ENCODE data around the gene IDH3A. TPM values are rescaled to one million over a fixed set of nuclear protein-coding genes. Genes with fewer than 3 reads are reported as not detected.
A peak's percentile ranks its signal among the peaks of the same experiment; 100 is the strongest.

Gene IDH3A
- total RNA-seq, 1 experiment from 2014 or later, result 66.1 TPM

DNA sequence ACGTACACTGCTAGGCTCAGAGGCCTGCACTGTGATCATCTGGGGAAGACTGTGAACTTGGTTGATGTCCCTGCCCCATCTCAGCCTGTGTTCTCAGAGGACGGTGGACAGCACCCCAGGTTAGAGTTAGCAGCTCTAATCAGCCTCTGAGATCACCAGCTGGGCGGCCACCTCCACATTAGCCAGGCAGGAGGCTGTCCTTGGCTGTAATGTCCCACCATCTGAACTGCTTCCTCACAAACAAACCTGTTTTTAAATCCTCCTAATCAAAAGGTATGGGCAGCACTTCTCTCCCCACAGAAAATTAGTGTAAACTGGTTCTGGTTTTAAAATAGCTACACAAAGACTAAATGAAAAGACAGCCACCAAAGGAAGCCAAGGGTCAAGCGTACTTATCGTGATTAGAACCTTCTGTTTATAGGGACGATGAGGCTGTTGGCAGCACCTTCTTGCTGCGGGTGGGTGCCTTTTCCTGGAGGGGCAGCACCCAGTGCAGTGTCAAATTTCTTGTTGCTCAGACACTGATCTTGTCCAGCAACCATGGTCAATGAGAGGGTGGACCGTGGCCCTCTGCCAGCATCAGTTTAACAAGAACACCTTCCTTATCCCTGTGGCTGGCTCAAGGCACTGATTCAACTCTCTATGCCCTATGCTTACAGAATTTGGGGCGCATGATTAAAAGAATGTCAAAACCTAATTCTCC, 60.6 kb downstream of the IDH3A start:
- no peak overlapping the region for H3K27ac ChIP-seq
- H3K36me3 ChIP-seq, result no peaks in the 10 kb centered on the region
- H3K4me3 ChIP-seq, result no peak overlapping the region
- H3K9me3 ChIP-seq (replicated peaks), result no peaks in the 10 kb centered on the region
- peak in 1 of 2 experiments; percentile 30 for DNase-seq
- peaks cover 68% of the 10 kb centered on the region for H3K4me1 ChIP-seq
- no peaks in the 10 kb centered on the region for H3K27me3 ChIP-seq

- DNase-seq, result peak in 1 of 2 experiments; percentile 20
- Histone ChIP-seq H3K27me3 (no peaks in the 10 kb centered on the region), H3K4me1 (peaks cover 64% of the 10 kb centered on the region), H3K4me3 (no peak overlapping the region), H3K27ac (0 out of 2 replicates have a peak overlapping the region, but pooled peaks have one; percentile 2), H3K36me3 (no peaks in the 10 kb centered on the region), H3K9me3 (replicated peaks) (no peaks in the 10 kb centered on the region)
Observed at GRCh38 chr15:78210349-78210717, 61.2 kb downstream of the IDH3A start.

DNA sequence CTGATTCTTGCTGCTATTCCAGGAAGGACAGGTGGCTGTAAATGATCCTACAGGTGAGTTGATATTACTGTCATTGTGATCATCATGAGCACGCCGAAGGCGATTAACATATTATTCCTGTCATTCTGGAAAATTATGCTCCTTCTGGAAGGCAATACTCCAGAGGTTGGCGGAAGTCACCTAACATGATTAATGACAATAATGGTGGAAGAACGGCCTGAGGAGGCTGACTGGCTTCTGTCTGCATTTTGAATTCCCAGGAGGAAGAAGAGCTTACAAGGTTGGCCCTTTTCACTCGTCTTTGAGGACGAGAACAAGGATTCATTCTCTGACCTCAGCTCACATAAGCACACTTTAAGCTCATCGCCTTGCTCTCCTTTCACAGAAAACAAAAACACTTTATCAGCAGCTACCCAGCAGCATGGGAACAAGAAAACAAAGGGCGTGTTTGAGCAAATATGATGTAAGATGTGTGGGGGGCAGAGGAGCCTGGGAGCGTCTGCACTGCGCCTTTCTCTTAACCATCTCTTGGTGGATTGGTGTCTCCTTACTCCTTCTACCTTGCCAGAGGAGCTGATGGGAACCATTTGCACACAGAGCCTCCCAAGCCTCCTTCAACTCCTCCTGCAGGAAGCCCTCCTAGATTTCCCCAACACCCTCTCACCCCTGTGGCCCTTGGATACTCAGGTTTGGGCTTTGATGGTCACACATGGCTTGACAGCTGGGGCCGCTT, 62.2 kb downstream of the IDH3A start:
- Histone ChIP-seq H3K4me3 (no peak overlapping the region), H3K4me1 (peaks cover 54% of the 10 kb centered on the region), H3K9me3 (replicated peaks) (no peaks in the 10 kb centered on the region), H3K27ac (peak overlapping the region; percentile 79; the same call in 1 of the 2 replicates), H3K36me3 (no peaks in the 10 kb centered on the region), H3K27me3 (no peaks in the 10 kb centered on the region)
- peak in 1 of 2 experiments; percentile 20 for DNase-seq

DNA sequence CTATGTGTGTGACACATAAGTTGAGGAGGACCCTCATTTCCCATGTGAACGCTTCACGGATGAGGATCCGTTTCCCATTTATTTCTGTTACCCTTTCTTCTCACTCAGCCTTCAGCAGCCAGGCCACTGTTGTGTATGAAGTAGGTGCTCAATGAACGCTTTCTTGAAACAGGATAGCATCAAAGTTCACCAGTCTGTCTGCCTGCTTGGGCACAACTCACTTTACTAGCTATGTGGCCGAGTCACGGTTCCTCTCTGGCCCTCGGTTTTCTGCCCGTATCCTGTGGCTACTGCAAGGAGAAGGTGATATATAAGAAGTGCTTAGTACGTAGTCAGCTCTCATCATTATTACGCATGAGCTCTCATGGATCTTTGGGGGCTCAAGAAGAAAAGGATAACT, 62.8 kb downstream of the IDH3A start:
- Histone ChIP-seq H3K36me3 (no peaks in the 10 kb centered on the region), H3K27ac (peak overlapping the region; percentile 79), H3K4me3 (no peak overlapping the region), H3K27me3 (no peaks in the 10 kb centered on the region), H3K4me1 (peaks cover 48% of the 10 kb centered on the region), H3K9me3 (replicated peaks) (no peaks in the 10 kb centered on the region)
- no peak for DNase-seq

- H3K4me3 ChIP-seq, result no peak overlapping the region
- peak overlapping the region; percentile 79 for H3K27ac ChIP-seq
- H3K4me1 ChIP-seq, result peaks cover 41% of the 10 kb centered on the region
- no peaks in the 10 kb centered on the region for H3K27me3 ChIP-seq
- H3K9me3 ChIP-seq (replicated peaks), result no peaks in the 10 kb centered on the region
- no peaks in the 10 kb centered on the region for H3K36me3 ChIP-seq
- peak; percentile 95 for DNase-seq
Observed at GRCh38 chr15:78212546-78213424, 63.6 kb downstream of the IDH3A start.

DNA sequence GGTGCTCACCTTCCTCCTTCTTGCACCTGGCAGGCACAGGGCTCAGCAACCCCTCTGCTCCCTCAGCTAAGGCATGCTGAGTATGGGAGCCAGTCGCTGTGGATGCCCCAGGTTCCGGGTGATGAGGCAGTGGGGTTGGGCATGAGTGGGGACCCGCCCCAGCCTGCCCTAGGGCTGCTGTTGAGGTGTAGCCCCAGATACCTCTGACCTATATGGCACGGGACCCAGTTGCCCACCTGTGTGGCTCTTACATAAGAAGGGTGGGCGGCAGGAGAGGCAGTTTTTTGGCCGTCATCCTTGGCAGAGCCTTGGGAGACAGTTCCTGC, 64.2 kb downstream of the IDH3A start:
- Histone ChIP-seq H3K4me1 (peaks cover 41% of the 10 kb centered on the region), H3K9me3 (replicated peaks) (no peaks in the 10 kb centered on the region), H3K36me3 (no peaks in the 10 kb centered on the region), H3K27ac (peak overlapping the region; percentile 79), H3K4me3 (no peak overlapping the region), H3K27me3 (no peaks in the 10 kb centered on the region)
- no peak for DNase-seq

- DNase-seq, result no peak
- Histone ChIP-seq H3K36me3 (no peaks in the 10 kb centered on the region), H3K9me3 (replicated peaks) (no peaks in the 10 kb centered on the region), H3K27ac (no peak overlapping the region; the same call in 1 of the 2 replicates), H3K27me3 (no peaks in the 10 kb centered on the region), H3K4me3 (no peak overlapping the region), H3K4me1 (peaks cover 41% of the 10 kb centered on the region)
Observed at GRCh38 chr15:78213956-78214355, 64.8 kb downstream of the IDH3A start.

DNA sequence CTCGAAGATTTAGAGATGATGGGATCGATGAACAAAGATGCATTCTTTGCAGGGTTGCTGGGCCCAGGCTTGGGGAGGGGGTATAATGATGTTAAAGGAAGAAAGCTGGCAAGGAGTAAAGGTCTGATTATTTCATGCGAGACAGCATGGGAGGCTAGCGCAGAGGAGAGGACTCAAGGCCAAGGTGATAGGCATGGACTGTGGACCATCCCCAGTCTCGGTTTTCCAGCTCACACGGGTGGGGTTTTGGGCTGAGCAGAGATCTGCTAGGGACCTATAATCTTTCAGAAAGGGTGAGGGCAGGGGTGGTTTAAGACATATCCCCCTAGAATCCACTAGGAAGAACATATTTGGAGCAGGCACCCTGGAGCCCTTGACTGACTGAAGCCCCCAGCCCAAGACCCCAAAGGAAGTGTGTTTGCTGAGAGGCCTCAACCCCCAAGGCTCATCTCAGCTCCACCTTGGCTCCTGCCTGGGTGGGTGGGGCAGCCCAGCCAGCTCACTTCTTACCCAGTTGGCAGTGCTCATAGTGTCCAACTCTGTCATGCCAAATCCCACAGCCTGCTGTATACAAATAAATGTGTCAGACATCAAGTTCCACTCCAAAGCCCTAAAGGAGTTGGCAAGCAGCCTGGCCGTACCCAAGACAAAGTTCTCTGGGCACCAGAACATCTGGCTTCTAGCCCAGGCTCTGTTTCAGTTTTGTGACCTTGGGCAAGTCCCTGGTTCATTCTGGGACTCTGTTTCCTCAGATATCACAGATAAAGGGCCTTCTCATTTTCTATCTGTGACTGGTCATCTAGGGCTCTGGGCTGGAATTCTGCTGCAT, 67.3 kb downstream of the IDH3A start:
- no peaks in the 10 kb centered on the region for H3K36me3 ChIP-seq
- H3K4me3 ChIP-seq, result no peak overlapping the region
- no peak for DNase-seq
- H3K4me1 ChIP-seq, result peaks cover 23% of the 10 kb centered on the region
- H3K27ac ChIP-seq, result no peak overlapping the region
- H3K27me3 ChIP-seq, result no peaks in the 10 kb centered on the region
- H3K9me3 ChIP-seq (replicated peaks), result no peaks in the 10 kb centered on the region

- Histone ChIP-seq H3K27me3 (no peaks in the 10 kb centered on the region), H3K36me3 (no peaks in the 10 kb centered on the region), H3K4me1 (no peaks in the 10 kb centered on the region; the same call in 1 of the 2 replicates), H3K4me3 (no peak overlapping the region), H3K27ac (no peak overlapping the region), H3K9me3 (replicated peaks) (no peaks in the 10 kb centered on the region)
- DNase-seq, result no peak
Observed at GRCh38 chr15:78220713-78221112, 71.6 kb downstream of the IDH3A start.

Other genes with a start within 250 kb of the IDH3A start
- 50.7 and 58.2 TPM in 2 replicates for gene TBC1D2B, start 71.7 kb upstream of the IDH3A start, total RNA-seq (2014; rRNA removed; shearing (Covaris generic))
- gene SH2D7, start 56.8 kb upstream of the IDH3A start, total RNA-seq (2014; rRNA removed; shearing (Covaris generic)), result 0.08 and 0.36 TPM in 2 replicates
- gene CIB2, start 17.9 kb upstream of the IDH3A start, total RNA-seq (2014; rRNA removed; shearing (Covaris generic)), result 0.59 and 2.8 TPM in 2 replicates
- 0.08 and 0.63 TPM in 2 replicates for gene ACSBG1, start 85.2 kb downstream of the IDH3A start, total RNA-seq (2014; rRNA removed; shearing (Covaris generic))
- 0.15 TPM in 1 of 2 replicates, not detected in the other for gene DNAJA4, start 115.2 kb downstream of the IDH3A start, total RNA-seq (2014; rRNA removed; shearing (Covaris generic))
- 60.5 and 69.8 TPM in 2 replicates for gene SKIC8, start 150.2 kb downstream of the IDH3A start, total RNA-seq (2014; rRNA removed; shearing (Covaris generic))
- not detected in 2 replicates for gene CRABP1, start 191.0 kb downstream of the IDH3A start, total RNA-seq (2014; rRNA removed; shearing (Covaris generic))